IPS-20b (cell line): Measurements from ENCODE around the gene LRP4.
"Not testable (repeated sequence)": the region's sequence is repeated elsewhere in the genome, so short reads cannot be mapped to it uniquely, and the experiment has no call there.

Experiments used
- H3K27ac ChIP-seq: one replicate; pipeline ENCODE4 v1.5.1; 2013; ENCODE audit warnings: low read length
- H3K27me3 ChIP-seq: 2 replicates; pipeline ENCODE4 v1.6.1; 2013; ENCODE audit warnings: mild to moderate bottlenecking, low read length, inconsistent platforms; ENCODE audit not compliant: insufficient read depth
- H3K36me3 ChIP-seq: 2 replicates; pipeline ENCODE4 v1.6.1; 2013; ENCODE audit warnings: low read depth, mild to moderate bottlenecking, inconsistent platforms, low read length, moderate library complexity; ENCODE audit not compliant: insufficient read depth
- H3K4me1 ChIP-seq: 2 replicates; pipeline ENCODE4 v1.6.1; 2013; ENCODE audit warnings: mild to moderate bottlenecking, control low read depth, inconsistent platforms, low read length, moderate library complexity; ENCODE audit not compliant: insufficient read depth
- H3K4me3 ChIP-seq: 2 replicates; pipeline ENCODE4 v1.5.1; 2013; ENCODE audit warnings: mild to moderate bottlenecking, low read length, inconsistent platforms
- H3K9ac ChIP-seq: 2 replicates; pipeline ENCODE4 v1.6.1; 2013; ENCODE audit warnings: low read depth, mild to moderate bottlenecking, inconsistent platforms, low read length, moderate library complexity
- H3K9me3 ChIP-seq: 2 replicates; pipeline ENCODE4 v1.6.1; 2013; ENCODE audit warnings: mild to moderate bottlenecking, low read depth, low read length, inconsistent platforms; ENCODE audit not compliant: insufficient read depth

The LRP4 gene, protein sequence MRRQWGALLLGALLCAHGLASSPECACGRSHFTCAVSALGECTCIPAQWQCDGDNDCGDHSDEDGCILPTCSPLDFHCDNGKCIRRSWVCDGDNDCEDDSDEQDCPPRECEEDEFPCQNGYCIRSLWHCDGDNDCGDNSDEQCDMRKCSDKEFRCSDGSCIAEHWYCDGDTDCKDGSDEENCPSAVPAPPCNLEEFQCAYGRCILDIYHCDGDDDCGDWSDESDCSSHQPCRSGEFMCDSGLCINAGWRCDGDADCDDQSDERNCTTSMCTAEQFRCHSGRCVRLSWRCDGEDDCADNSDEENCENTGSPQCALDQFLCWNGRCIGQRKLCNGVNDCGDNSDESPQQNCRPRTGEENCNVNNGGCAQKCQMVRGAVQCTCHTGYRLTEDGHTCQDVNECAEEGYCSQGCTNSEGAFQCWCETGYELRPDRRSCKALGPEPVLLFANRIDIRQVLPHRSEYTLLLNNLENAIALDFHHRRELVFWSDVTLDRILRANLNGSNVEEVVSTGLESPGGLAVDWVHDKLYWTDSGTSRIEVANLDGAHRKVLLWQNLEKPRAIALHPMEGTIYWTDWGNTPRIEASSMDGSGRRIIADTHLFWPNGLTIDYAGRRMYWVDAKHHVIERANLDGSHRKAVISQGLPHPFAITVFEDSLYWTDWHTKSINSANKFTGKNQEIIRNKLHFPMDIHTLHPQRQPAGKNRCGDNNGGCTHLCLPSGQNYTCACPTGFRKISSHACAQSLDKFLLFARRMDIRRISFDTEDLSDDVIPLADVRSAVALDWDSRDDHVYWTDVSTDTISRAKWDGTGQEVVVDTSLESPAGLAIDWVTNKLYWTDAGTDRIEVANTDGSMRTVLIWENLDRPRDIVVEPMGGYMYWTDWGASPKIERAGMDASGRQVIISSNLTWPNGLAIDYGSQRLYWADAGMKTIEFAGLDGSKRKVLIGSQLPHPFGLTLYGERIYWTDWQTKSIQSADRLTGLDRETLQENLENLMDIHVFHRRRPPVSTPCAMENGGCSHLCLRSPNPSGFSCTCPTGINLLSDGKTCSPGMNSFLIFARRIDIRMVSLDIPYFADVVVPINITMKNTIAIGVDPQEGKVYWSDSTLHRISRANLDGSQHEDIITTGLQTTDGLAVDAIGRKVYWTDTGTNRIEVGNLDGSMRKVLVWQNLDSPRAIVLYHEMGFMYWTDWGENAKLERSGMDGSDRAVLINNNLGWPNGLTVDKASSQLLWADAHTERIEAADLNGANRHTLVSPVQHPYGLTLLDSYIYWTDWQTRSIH (N-terminal part only)

DNA sequence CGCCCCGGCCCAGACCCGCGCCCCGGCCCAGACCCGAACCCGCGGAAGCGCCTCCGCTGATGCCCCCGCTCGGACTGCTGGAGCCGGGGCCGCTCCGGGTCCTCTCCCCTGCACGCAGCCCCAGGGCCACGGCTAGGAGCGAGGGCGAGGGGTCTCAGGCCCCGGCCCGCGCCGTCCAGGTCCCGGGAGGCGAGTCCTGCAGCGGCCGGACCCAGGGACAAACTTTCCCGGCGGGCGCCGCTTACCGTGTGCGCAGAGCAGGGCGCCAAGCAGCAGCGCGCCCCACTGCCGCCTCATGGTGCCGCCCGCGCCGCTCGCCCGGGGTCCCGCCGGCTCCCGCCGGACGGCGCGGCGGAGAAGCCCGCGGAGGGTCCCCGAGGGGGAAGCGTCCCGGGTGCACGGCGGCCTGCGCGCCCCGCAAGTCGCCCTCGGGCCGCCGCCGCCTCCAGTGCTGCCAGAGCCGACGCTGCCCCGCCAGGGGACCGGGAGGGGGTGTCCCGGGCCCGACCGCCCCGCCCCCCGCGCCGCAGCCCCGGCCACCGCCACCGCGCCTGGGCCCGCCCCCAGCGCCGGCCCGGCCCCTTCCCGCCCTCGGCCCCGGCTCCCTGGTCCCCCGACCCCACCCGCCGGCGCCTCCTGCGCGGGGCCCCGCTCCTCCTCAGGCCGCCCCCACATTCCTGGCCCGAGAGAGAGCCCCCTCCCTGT is at the start of gene LRP4:
TSS of gene LRP4 (minus strand) at position 468 of the 705 bp plus-strand sequence. CDS start at position 297, 171 bp downstream.
- Histone ChIP-seq H3K27ac (no peak within 1 kb of the TSS), H3K9ac (peak within 1 kb of the TSS; percentile 84), H3K36me3 (no peaks in the 10 kb centered on the region), H3K4me1 (peaks cover 36% of the 10 kb centered on the region), H3K9me3 (no peaks in the 10 kb centered on the region), H3K27me3 (peaks cover 46% of the 10 kb centered on the region), H3K4me3 (peak within 1 kb of the TSS; percentile 76)

DNA sequence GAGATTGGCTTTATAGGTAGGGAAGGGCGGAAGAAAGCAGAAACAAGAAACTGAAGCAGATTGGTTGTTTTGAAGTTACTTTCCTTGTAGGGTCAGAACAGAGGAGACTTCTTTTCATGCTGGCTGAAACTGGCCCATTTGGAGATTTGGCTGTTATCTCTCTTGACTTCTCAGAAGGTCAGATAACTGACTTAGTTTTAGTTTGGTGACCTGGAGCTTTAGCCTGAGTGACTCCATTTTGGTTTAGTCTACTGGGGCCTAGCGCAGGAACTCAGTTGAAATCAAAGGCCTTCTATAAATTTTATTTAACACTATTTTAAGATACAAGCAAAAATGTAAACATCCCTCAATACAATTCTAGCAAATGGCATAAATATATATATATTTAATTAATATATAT is 49.6 kb upstream of the LRP4 start:
- no peak overlapping the region for H3K9ac ChIP-seq
- no peaks in the 10 kb centered on the region for H3K9me3 ChIP-seq
- no peaks in the 10 kb centered on the region for H3K4me1 ChIP-seq
- no peak overlapping the region for H3K27ac ChIP-seq
- no peaks in the 10 kb centered on the region for H3K36me3 ChIP-seq
- H3K4me3 ChIP-seq = no peak overlapping the region
- no peaks in the 10 kb centered on the region for H3K27me3 ChIP-seq

DNA sequence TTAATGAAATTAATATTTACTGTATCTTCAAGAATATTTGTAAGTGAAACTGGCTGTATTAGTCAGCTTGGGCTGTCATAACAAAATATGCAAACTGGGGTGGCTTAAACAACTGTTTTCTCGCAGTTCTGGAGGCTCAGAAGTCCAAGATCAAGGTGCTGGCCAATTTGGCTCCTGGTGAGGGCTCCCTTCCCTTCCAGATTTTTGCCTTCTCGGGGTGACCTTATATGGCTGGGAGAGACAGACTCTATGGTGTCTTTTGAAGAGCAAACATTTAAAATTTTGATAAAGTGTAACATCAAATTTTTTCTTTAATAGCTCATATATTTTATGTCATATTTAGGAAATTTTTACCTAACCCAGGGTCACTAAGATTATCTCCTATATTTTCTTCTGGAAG is 48.4 kb upstream of the LRP4 start:
- H3K9me3 ChIP-seq = no peaks in the 10 kb centered on the region
- H3K27me3 ChIP-seq = no peaks in the 10 kb centered on the region
- H3K4me1 ChIP-seq = no peaks in the 10 kb centered on the region
- H3K4me3 ChIP-seq = no peak overlapping the region
- no peaks in the 10 kb centered on the region for H3K36me3 ChIP-seq
- H3K27ac ChIP-seq = no peak overlapping the region
- H3K9ac ChIP-seq = no peak overlapping the region

DNA sequence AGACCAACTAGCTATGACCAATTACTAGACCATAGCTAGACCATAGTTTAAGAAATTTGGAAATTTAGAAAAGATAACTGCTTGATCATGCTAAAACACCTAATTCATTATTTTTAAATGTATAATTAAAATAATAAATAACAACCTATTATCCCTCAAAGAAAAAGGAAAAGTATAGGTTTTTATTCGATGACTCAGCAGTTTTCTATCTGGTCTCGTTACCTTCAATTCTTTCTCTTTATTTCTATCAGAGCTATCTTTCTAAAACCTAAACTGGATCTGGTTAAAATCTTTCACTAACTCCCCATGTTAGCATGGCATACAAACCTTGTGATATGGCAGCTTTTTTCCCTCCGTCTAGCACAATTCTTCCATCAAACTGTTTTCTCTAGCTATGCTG is 45.5 kb upstream of the LRP4 start:
- no peak overlapping the region for H3K4me3 ChIP-seq
- H3K9me3 ChIP-seq = 0 out of 2 replicates have a peak, but pooled peaks cover 2% of the 10 kb centered on the region
- H3K27me3 ChIP-seq = no peaks in the 10 kb centered on the region
- H3K4me1 ChIP-seq = no peaks in the 10 kb centered on the region
- no peak overlapping the region for H3K9ac ChIP-seq
- H3K36me3 ChIP-seq = no peaks in the 10 kb centered on the region
- H3K27ac ChIP-seq = no peak overlapping the region

DNA sequence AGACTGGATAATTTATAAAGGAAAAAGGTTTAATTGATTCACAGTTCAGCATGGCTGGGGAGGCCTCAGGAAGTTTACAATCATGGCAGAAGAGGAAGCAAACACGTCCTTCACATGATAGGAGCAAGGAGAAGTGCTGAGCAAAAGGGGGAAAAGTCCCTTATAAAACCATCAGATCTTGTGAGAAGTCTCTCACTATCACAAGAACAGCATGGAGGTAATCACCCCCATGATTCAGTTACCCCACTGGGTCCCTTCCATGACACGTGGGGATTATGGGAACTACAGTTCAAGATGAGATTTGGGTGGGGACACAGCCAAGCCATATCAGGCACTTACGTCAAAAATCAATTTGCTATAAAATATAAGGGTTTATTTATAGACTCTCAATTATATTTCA is 43.5 kb upstream of the LRP4 start:
- not testable (repeated sequence) for H3K36me3 ChIP-seq, H3K27me3 ChIP-seq, H3K9ac ChIP-seq, H3K4me3 ChIP-seq, H3K27ac ChIP-seq, H3K4me1 ChIP-seq, H3K9me3 ChIP-seq

DNA sequence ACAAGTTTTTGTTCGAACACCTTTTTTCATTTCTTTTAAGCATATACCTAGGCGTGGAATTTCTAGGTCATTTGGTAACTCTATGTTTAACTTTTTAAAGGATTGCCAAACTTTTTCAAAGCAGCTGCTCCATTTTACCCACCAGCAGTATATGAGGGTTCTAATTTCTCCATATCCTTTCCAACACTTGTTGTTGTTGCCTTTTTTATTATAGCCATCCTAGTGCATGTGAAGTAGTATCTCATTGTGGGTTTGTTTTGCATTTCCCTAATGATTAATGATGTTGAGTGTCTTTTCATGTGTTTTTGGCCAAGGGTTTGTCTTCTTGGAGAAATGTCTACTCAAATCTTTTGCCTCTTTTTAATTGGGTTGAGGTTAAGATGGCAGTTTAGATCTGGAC is 42.7 kb upstream of the LRP4 start:
- no peak overlapping the region for H3K9ac ChIP-seq
- H3K4me1 ChIP-seq = no peaks in the 10 kb centered on the region
- no peaks in the 10 kb centered on the region for H3K27me3 ChIP-seq
- no peak overlapping the region for H3K27ac ChIP-seq
- 0 out of 2 replicates have a peak, but pooled peaks cover 7% of the 10 kb centered on the region for H3K9me3 ChIP-seq
- H3K36me3 ChIP-seq = no peaks in the 10 kb centered on the region; the same call in 1 of the 2 replicates
- no peak overlapping the region for H3K4me3 ChIP-seq

DNA sequence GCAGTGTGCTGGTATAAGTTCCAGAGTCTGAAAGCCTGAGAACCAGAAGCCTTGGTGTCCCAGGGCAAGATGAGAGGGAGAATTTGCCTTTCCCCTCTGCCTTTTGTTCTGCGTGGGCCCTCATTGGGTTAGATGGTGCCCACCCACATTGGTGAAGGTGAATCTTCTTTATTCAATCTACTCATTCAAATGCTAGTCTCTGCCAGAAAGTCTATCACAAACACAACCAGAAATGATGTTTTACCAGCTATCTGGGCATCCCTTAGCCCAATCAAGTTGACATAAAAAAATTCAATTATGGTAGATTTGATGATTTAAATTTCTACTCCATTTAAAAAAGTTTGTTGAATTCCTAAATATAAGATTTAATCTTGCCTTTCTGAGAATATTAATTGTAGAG is 40.4 kb upstream of the LRP4 start:
- H3K27me3 ChIP-seq = no peaks in the 10 kb centered on the region

DNA sequence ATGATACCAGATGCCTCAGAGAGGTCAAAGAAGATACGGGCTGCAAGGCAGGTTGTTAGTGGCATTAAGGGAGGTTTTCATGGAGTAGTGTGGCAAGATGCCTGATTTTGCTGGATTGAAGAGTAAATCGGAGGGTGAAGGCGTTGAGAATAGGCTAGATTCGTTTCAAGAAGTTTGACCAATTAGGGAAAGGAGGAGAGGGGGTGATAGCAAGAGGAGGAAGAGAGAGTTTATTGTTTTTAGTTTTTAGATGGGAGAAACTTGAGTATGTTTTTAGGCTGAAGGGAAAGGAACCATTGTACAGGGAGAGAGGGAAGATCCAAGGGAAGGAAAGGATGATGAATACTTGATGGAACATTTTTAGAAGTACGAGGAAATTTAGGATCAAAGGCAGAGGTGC is 34.7 kb upstream of the LRP4 start:
- Histone ChIP-seq H3K36me3 (no peaks in the 10 kb centered on the region; the same call in 1 of the 2 replicates), H3K9ac (no peak overlapping the region), H3K4me1 (no peaks in the 10 kb centered on the region), H3K27me3 (no peaks in the 10 kb centered on the region), H3K9me3 (no peaks in the 10 kb centered on the region), H3K27ac (no peak overlapping the region), H3K4me3 (no peak overlapping the region)

More for the DNA sequence above, 40.4 kb upstream of the LRP4 start:
- Histone ChIP-seq H3K27ac (no peak overlapping the region), H3K4me3 (no peak overlapping the region), H3K9ac (no peak overlapping the region), H3K36me3 (no peaks in the 10 kb centered on the region; the same call in 1 of the 2 replicates), H3K4me1 (no peaks in the 10 kb centered on the region), H3K9me3 (0 out of 2 replicates have a peak, but pooled peaks cover 7% of the 10 kb centered on the region)

DNA sequence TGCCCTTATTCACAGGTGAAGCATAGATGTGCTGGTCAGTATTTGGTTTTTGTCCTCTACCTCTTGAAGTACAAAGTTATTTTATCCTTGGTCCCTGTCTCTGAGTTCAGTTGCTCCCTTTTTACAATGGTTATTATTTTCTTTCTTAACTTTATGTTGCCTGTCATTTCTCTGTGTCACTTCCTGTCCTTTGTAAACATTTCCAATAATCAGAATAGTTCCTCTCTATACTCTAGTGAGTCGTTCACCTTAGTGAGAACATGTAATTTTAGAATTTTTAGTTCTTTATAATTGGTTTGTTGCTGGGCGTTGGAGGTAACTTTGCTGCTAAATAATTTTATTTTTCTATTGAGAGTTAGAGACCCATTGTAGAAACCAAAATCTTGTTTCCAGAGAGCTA is 34.2 kb upstream of the LRP4 start:
- Histone ChIP-seq H3K36me3 (no peaks in the 10 kb centered on the region), H3K27ac (no peak overlapping the region), H3K4me1 (no peaks in the 10 kb centered on the region; the same call in 1 of the 2 replicates), H3K9ac (no peak overlapping the region), H3K27me3 (no peaks in the 10 kb centered on the region), H3K4me3 (no peak overlapping the region), H3K9me3 (no peaks in the 10 kb centered on the region)

DNA sequence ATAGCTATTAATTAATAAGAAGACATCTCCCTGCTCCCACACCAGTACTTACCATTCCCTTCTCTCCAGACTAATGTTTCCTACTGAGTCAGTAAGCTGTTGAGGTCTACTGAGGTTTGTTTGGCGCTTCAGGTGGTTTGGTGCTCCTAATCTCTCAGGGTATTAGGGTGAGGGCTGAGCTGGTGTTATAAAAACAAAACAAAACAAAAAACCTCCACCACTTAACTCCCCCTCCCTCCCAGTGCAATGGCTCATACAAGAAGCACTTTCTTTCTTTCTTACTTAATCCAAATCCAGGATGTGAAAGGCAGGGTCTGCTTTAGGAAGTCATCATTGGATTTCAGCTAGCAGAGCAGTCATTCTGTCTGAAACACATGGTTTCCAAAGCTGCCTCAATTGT is 33.5 kb upstream of the LRP4 start:
- no peak overlapping the region for H3K27ac ChIP-seq
- no peak overlapping the region for H3K9ac ChIP-seq
- no peak overlapping the region for H3K4me3 ChIP-seq
- H3K36me3 ChIP-seq = no peaks in the 10 kb centered on the region
- H3K27me3 ChIP-seq = no peaks in the 10 kb centered on the region
- H3K9me3 ChIP-seq = no peaks in the 10 kb centered on the region
- no peaks in the 10 kb centered on the region; the same call in 1 of the 2 replicates for H3K4me1 ChIP-seq

DNA sequence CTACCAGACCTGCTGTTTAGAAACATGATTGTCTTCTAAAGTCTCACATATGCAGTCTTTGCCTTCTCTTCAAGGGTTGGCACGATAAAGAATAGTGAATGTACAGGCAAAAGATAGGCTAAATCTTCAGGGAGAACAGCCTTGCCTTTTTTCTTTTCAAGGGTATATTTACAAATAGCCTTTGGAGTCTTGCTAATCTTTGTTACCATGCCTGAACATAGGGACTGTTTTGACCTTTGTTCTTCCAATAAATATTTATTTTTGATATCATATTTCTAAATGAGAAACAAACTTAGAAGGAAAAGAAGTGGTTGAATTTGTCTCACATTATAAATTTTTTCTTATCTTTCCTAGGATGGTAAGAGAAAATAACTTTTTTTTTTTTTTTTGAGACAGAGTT is 30.9 kb upstream of the LRP4 start:
- Histone ChIP-seq H3K27ac (no peak overlapping the region), H3K27me3 (no peaks in the 10 kb centered on the region), H3K36me3 (no peaks in the 10 kb centered on the region), H3K4me3 (no peak overlapping the region), H3K4me1 (no peaks in the 10 kb centered on the region; the same call in 1 of the 2 replicates), H3K9me3 (no peaks in the 10 kb centered on the region), H3K9ac (no peak overlapping the region)
